A549 (cell line): ENCODE results near the gene ITGA8. TPM values are rescaled to one million over a fixed set of nuclear protein-coding genes. Genes with fewer than 3 reads are reported as not detected.

ENCODE experiments used
- ATAC-seq, 2 experiments: fragments of 200-7000 bp in 1 of 2; fragments of >200 bp in 1 of 2; cut with Nextera tagmentation in 1 of 2; cut with Tn5 transposase in 1 of 2; 3 replicates each; pipeline versions ENCODE4 v1.8.0 to v1.9.1; 2018 to 2020; ENCODE audit warnings: mild to moderate bottlenecking in 1 of 2, moderate library complexity in 1 of 2
- CTCF ChIA-PET: fragments of 300-600 bp; sonication (Branson Sonifier 250); formaldehyde crosslinking; extraction: SDS; loops from one replicate; lab custom pipeline; 2021; ENCODE audit warnings: antibody characterized with exemption, inconsistent platforms; lab: Yijun Ruan, JAX
- POLR2A ChIA-PET: fragments of 350-600 bp; formaldehyde crosslinking; extraction: SDS; loops from one replicate; lab custom pipeline; 2021; ENCODE audit warnings: antibody characterized with exemption, inconsistent platforms; lab: Yijun Ruan, JAX
- DNase-seq, 2 experiments: peaks; one replicate each; pipeline versions ENCODE4 v3.0.0 to v3.0.0-alpha.2; 2011 to 2016; ENCODE audit warnings: low read depth in 1 of 2, low spot score in 1 of 2
- FAIRE-seq: peaks from 2 replicates; lab custom pipeline; 2011; peaks lifted over from hg19 to GRCh38; lab: Jason Lieb, UNC
- H3K27ac ChIP-seq, 2 experiments: fragments of >200 bp; sonication (Bioruptor Twin); formaldehyde crosslinking; 3 replicates each; pipeline ENCODE4 v1.5.1; 2016 to 2017
- H3K4me1 ChIP-seq: fragments of >200 bp; sonication (Bioruptor Twin); formaldehyde crosslinking; 3 replicates; pipeline ENCODE4 v1.6.1; 2016
- H3K4me2 ChIP-seq: fragments of >200 bp; sonication (Bioruptor Twin); formaldehyde crosslinking; 3 replicates; pipeline ENCODE4 v1.6.1; 2016
- H3K4me3 ChIP-seq: fragments of >200 bp; sonication (Bioruptor Twin); formaldehyde crosslinking; 3 replicates; pipeline ENCODE4 v1.5.1; 2016
- H3K9me3 ChIP-seq: fragments of >200 bp; sonication (Bioruptor Twin); formaldehyde crosslinking; 3 replicates; pipeline ENCODE4 v1.6.1; 2016
- BCL3 ChIP-seq: fragments of >200 bp; sonication (Bioruptor Twin); formaldehyde crosslinking; IDR thresholded peaks from 3 replicates; pipeline ENCODE4 v1.6.1; 2016
- BHLHE40 ChIP-seq: IDR thresholded peaks from 2 replicates; pipeline ENCODE4 v1.6.1; 2012; ENCODE audit warnings: low read depth, low read length, inconsistent platforms
- CBX8 ChIP-seq: fragments of 200-600 bp; sonication (generic); IDR thresholded peaks from 2 replicates; pipeline ENCODE4 v1.6.1; 2016
- CEBPB ChIP-seq, 2 experiments: fragments of >200 bp in 1 of 2; sonication (Bioruptor Twin) in 1 of 2; formaldehyde crosslinking in 1 of 2; IDR thresholded peaks; 2 replicates each; pipeline ENCODE4 v1.6.1; 2012 to 2016
- CHD2 ChIP-seq: fragments of 150-350 bp; IDR thresholded peaks from 2 replicates; pipeline ENCODE4 v1.6.1; 2014; ENCODE audit warnings: low read length; ENCODE audit not compliant: partially characterized antibody
- CHD4 ChIP-seq: fragments of 200-600 bp; sonication (generic); IDR thresholded peaks from 2 replicates; pipeline ENCODE4 v1.6.1; 2016; ENCODE audit warnings: antibody characterized with exemption, mild to moderate bottlenecking, borderline replicate concordance
- EHF ChIP-seq: fragments of 250-450 bp; sonication (Bioruptor Pico); IDR thresholded peaks from 2 replicates; pipeline ENCODE4 v1.5.0; 2020; ENCODE audit warnings: mild to moderate bottlenecking
- FOXS1 ChIP-seq: fragments of 250-450 bp; sonication (Bioruptor Pico); IDR thresholded peaks from 2 replicates; pipeline ENCODE4 v1.5.0; 2020; ENCODE audit warnings: mild to moderate bottlenecking, moderate library complexity
- GATA3 ChIP-seq: IDR thresholded peaks from 2 replicates; pipeline ENCODE4 v1.6.1; 2012; ENCODE audit warnings: borderline replicate concordance
- HDAC2 ChIP-seq: fragments of 200-600 bp; sonication (generic); IDR thresholded peaks from 2 replicates; pipeline ENCODE4 v1.6.1; 2016
- HOXB13 ChIP-seq: fragments of 250-450 bp; sonication (Bioruptor Pico); IDR thresholded peaks from 2 replicates; pipeline ENCODE4 v1.5.0; 2020; ENCODE audit warnings: low read depth, mild to moderate bottlenecking, moderate library complexity
- HOXB5 ChIP-seq: fragments of 250-450 bp; sonication (Bioruptor Pico); IDR thresholded peaks from 2 replicates; pipeline ENCODE4 v1.5.0; 2020; ENCODE audit warnings: mild to moderate bottlenecking, moderate library complexity
- JUNB ChIP-seq: fragments of >200 bp; sonication (Bioruptor Twin); formaldehyde crosslinking; IDR thresholded peaks from 2 replicates; pipeline ENCODE4 v1.6.1; 2016
- KDM1A ChIP-seq: fragments of 200-600 bp; sonication (generic); IDR thresholded peaks from 2 replicates; pipeline ENCODE4 v1.6.1; 2016; ENCODE audit warnings: low read depth, mild to moderate bottlenecking
- MAZ ChIP-seq: fragments of 150-350 bp; IDR thresholded peaks from 2 replicates; pipeline ENCODE4 v1.6.1; 2014; ENCODE audit warnings: antibody characterized with exemption, low read depth, low read length, borderline replicate concordance
- PBX3 ChIP-seq: IDR thresholded peaks from 2 replicates; pipeline ENCODE4 v1.6.1; 2012
- RARB ChIP-seq: fragments of 250-450 bp; sonication (Bioruptor Pico); IDR thresholded peaks from 2 replicates; pipeline ENCODE4 v1.8.0; 2021; ENCODE audit warnings: mild to moderate bottlenecking, moderate library complexity
- RCOR1 ChIP-seq: fragments of 150-350 bp; IDR thresholded peaks from 2 replicates; pipeline ENCODE4 v1.6.1; 2014; ENCODE audit warnings: antibody characterized with exemption, low read length, low read depth
- SREBF2 ChIP-seq: fragments of 450-650 bp; IDR thresholded peaks from 2 replicates; pipeline ENCODE4 v1.6.1; 2014; ENCODE audit warnings: mild to moderate bottlenecking, moderate library complexity
- ZC3H11A ChIP-seq: fragments of 450-650 bp; IDR thresholded peaks from 2 replicates; pipeline ENCODE4 v1.6.1; 2014; ENCODE audit warnings: antibody characterized with exemption, mild to moderate bottlenecking
- ZFP36 ChIP-seq: fragments of 450-650 bp; IDR thresholded peaks from 2 replicates; pipeline ENCODE4 v1.6.1; 2014; ENCODE audit warnings: borderline replicate concordance; ENCODE audit not compliant: partially characterized antibody
- ZNF302 ChIP-seq: fragments of 250-450 bp; sonication (Bioruptor Pico); IDR thresholded peaks from 2 replicates; pipeline ENCODE4 v1.9.0; 2021; ENCODE audit warnings: inconsistent platforms, mild to moderate bottlenecking, moderate library complexity
- WGBS: methylation state at CpG from one replicate; pipeline ENCODE4 v1.1.6; 2017; ENCODE audit errors: missing lambda C conversion rate; 5-methylcytosine and 5-hydroxymethylcytosine counted together
- polyA plus RNA-seq, 4 experiments: library from polyadenylated mRNA; depleted of rRNA in 3 of 4; stranded (reverse); fragments of >200 nt; fragmentation: RNase III in 1 of 4; extraction: RNeasy Plus Mini Kit Qiagen cat#74134 plus additional on column Dnase treatment in 1 of 4; gene quantifications; 2 replicates in 3 of 4; 3 replicates in 1 of 4; pipeline ENCODE4 v1.2.3, GENCODE V29; 2011 to 2017
- TF ChIP-seq, protein P1 (sequence below): fragments of 250-450 bp; sonication (Bioruptor Pico); IDR thresholded peaks from 2 replicates; pipeline ENCODE4 v1.5.0; 2021; ENCODE audit warnings: mild to moderate bottlenecking, moderate library complexity, borderline replicate concordance
- TF ChIP-seq, protein P2 (sequence below): fragments of 150-350 bp; IDR thresholded peaks from 2 replicates; pipeline ENCODE4 v1.6.1; 2014; ENCODE audit warnings: low read depth, mild to moderate bottlenecking, low read length
- TF ChIP-seq, protein P3 (sequence below): IDR thresholded peaks from 2 replicates; pipeline ENCODE4 v1.6.1; 2012; ENCODE audit warnings: low read depth, borderline replicate concordance

ITGA8 gene
- polyA plus RNA-seq, 2 of the 4 experiments (the other 2 are of a cell fraction) = 0.12 TPM; not detected in 1

DNA sequence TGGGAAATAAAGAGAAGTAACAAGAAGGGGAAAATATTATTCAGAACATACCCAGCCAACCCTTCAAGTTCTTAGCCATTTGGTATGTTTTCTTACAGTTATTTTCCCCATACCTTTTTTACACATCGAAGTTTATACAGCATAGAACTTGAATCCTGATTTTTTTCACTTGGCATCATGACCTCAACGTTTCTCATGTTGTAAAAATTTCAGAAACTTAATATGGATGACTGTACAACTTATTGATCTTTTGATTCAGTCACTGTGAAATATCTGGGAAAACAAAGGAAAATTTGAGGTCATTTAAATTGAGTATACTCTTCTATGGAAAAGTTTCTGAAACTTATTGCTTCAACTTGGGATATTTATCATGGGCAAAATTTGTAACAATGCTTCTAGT lies 245.1 kb downstream of the ITGA8 start:
- H3K9me3 ChIP-seq = no peaks in the 10 kb centered on the region
- no peaks in the 10 kb centered on the region for H3K4me1 ChIP-seq
- WGBS = 10% methylated on average over 2 of the region's 2 CpGs
- H3K4me2 ChIP-seq = no peak overlapping the region
- no peak overlapping the region for H3K4me3 ChIP-seq
- CTCF ChIA-PET = interaction anchor here (0.6 kb wide), 1 partner anchor 179 kb away, joined by 3 read pairs; no protein-coding TSS in a partner anchor
- no peak for ATAC-seq
- H3K27ac ChIP-seq = no peak overlapping the region
- FAIRE-seq = no peak
- POLR2A ChIA-PET = no interaction called here
- no peak for DNase-seq
- no peak for TF ChIP-seq BHLHE40
- TF ChIP-seq CHD4 = no peak
- no peak for TF ChIP-seq BCL3
- no peak for TF ChIP-seq HOXB5 (CRISPR knock-in tag)
- TF ChIP-seq RCOR1 = no peak
- no peak for TF ChIP-seq PBX3
- TF ChIP-seq, protein P1, sequence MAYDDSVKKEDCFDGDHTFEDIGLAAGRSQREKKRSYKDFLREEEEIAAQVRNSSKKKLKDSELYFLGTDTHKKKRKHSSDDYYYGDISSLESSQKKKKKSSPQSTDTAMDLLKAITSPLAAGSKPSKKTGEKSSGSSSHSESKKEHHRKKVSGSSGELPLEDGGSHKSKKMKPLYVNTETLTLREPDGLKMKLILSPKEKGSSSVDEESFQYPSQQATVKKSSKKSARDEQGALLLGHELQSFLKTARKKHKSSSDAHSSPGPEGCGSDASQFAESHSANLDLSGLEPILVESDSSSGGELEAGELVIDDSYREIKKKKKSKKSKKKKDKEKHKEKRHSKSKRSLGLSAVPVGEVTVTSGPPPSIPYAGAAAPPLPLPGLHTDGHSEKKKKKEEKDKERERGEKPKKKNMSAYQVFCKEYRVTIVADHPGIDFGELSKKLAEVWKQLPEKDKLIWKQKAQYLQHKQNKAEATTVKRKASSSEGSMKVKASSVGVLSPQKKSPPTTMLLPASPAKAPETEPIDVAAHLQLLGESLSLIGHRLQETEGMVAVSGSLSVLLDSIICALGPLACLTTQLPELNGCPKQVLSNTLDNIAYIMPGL (CRISPR knock-in tag) = no peak
- TF ChIP-seq GATA3 = no peak
- TF ChIP-seq SREBF2 = no peak
- no peak for TF ChIP-seq HOXB13 (CRISPR knock-in tag)
- no peak for TF ChIP-seq KDM1A
- TF ChIP-seq ZFP36 = no peak
- TF ChIP-seq, all 56 proteins: peak for 0

DNA sequence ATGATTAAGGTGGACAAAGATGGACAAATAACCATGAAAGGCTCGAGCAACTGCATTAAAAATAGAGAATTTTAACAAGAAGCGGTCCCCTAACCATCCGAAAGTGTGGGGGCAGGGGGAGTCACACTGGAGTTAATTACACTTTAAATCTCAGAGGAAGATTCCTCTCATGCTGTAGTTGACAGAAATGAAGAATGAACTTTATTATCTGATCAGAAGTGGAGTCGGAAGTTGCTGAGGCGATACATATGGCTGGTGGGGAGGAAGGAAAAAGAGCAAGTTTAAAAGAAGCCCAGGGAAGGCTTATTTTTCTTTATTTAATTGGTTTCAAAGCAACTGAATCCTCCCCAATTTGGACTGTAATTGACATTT lies 246.3 kb downstream of the ITGA8 start:
- Histone ChIP-seq H3K4me1 (no peaks in the 10 kb centered on the region), H3K4me2 (no peak overlapping the region), H3K4me3 (no peak overlapping the region), H3K27ac (no peak overlapping the region), H3K9me3 (no peaks in the 10 kb centered on the region)
- no peak for DNase-seq
- CTCF ChIA-PET = no interaction called here
- WGBS = 38% methylated on average over 5 of the region's 5 CpGs
- no peak for TF ChIP-seq FOXS1 (CRISPR knock-in tag)
- TF ChIP-seq, protein P2, sequence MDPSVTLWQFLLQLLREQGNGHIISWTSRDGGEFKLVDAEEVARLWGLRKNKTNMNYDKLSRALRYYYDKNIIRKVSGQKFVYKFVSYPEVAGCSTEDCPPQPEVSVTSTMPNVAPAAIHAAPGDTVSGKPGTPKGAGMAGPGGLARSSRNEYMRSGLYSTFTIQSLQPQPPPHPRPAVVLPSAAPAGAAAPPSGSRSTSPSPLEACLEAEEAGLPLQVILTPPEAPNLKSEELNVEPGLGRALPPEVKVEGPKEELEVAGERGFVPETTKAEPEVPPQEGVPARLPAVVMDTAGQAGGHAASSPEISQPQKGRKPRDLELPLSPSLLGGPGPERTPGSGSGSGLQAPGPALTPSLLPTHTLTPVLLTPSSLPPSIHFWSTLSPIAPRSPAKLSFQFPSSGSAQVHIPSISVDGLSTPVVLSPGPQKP = no peak
- TF ChIP-seq, protein P3, sequence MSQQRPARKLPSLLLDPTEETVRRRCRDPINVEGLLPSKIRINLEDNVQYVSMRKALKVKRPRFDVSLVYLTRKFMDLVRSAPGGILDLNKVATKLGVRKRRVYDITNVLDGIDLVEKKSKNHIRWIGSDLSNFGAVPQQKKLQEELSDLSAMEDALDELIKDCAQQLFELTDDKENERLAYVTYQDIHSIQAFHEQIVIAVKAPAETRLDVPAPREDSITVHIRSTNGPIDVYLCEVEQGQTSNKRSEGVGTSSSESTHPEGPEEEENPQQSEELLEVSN = no peak
- TF ChIP-seq ZFP36 = no peak
- no peak for TF ChIP-seq BHLHE40
- TF ChIP-seq CHD4 = no peak
- TF ChIP-seq CBX8 = no peak
- TF ChIP-seq ZNF302 (CRISPR knock-in tag) = no peak
- no peak for TF ChIP-seq CHD2
- TF ChIP-seq, protein P1 (CRISPR knock-in tag) = no peak
- TF ChIP-seq EHF (CRISPR knock-in tag) = no peak
- TF ChIP-seq JUNB = no peak
- TF ChIP-seq ZC3H11A = no peak
- no peak for TF ChIP-seq HOXB13 (CRISPR knock-in tag)
- no peak for TF ChIP-seq CEBPB (IDR thresholded peaks at IDR 0.05)
- no peak for TF ChIP-seq SREBF2
- TF ChIP-seq RARB (CRISPR knock-in tag) = no peak
- no peak for TF ChIP-seq MAZ
- TF ChIP-seq HDAC2 = no peak
- ATAC-seq = no peak
- POLR2A ChIA-PET = no interaction called here
- FAIRE-seq = no peak
